Measurements from ENCODE around the gene SNTB2.

DNA sequence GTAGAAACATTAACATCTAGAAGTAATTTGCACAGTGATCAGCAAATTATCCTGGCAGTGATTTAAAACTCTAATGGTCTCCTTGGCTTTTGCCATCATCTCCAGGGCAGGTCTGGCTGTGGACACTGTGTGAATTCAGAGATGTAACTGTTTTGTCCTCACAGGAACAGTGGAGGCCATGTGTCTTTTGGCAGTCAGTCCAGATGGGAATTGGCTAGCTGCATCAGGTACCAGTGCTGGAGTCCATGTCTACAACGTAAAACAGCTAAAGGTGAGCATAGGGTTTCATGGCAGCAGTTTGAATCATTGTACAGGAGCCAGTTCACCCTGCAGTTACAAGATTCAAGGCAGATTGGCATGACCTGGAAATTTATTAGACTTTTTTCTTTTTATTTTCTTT is 26.8 kb upstream of the SNTB2 start:
- TF ChIP-seq POLR2A (IDR thresholded peaks at IDR 0.05) (no peak), EP300 (IDR thresholded peaks at IDR 0.05) (no peak), POLR2AphosphoS5 (IDR thresholded peaks at IDR 0.05) (no peak)
- TF ChIP-seq, protein P1, sequence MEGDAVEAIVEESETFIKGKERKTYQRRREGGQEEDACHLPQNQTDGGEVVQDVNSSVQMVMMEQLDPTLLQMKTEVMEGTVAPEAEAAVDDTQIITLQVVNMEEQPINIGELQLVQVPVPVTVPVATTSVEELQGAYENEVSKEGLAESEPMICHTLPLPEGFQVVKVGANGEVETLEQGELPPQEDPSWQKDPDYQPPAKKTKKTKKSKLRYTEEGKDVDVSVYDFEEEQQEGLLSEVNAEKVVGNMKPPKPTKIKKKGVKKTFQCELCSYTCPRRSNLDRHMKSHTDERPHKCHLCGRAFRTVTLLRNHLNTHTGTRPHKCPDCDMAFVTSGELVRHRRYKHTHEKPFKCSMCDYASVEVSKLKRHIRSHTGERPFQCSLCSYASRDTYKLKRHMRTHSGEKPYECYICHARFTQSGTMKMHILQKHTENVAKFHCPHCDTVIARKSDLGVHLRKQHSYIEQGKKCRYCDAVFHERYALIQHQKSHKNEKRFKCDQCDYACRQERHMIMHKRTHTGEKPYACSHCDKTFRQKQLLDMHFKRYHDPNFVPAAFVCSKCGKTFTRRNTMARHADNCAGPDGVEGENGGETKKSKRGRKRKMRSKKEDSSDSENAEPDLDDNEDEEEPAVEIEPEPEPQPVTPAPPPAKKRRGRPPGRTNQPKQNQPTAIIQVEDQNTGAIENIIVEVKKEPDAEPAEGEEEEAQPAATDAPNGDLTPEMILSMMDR (IDR thresholded peaks at IDR 0.05): no peak
